Caki2 (cell line): Measurements from ENCODE around the gene PRICKLE2. TPM values are rescaled to one million over a fixed set of nuclear protein-coding genes. Genes with fewer than 3 reads are reported as not detected.

Experiments
- DNase-seq: peaks from one replicate; pipeline ENCODE4 v3.0.0-alpha.2; 2015; ENCODE audit warnings: low read depth
- in situ Hi-C: cut with HindIII; loops from 2 replicates; pipeline ENCODE4 v1.10.0; 2016; ENCODE audit warnings: low sequenced_read_pairs, low pct_unique_long_range_greater_than_20kb, mixed read lengths
- total RNA-seq: library from RNA; depleted of rRNA; stranded (reverse); fragments of >200 nt; shearing (Covaris generic); gene quantifications from 2 replicates; pipeline ENCODE4 v1.2.3, GENCODE V29; 2014; ENCODE audit warnings: low replicate concordance

The PRICKLE2 gene
- total RNA-seq, 1 experiment from 2014 or later, result 0.24 TPM

- no peak for DNase-seq
- in situ Hi-C loops, result no loop called here
These were observed 50.9 kb downstream of the PRICKLE2 start for GRCh38 chr3:64174328-64174727.

GRCh38 chr3:64173563-64173962 is 51.7 kb downstream of the PRICKLE2 start:
- DNase-seq, result no peak
- in situ Hi-C loops, result no loop called here

GRCh38 chr3:64170270-64170669 is 55.0 kb downstream of the PRICKLE2 start:
- DNase-seq, result no peak

GRCh38 chr3:64167868-64168267 is 57.4 kb downstream of the PRICKLE2 start:
- in situ Hi-C loops, result no loop called here

More at GRCh38 chr3:64170270-64170669, 55.0 kb downstream of the PRICKLE2 start:
- in situ Hi-C loops, result no loop called here

GRCh38 chr3:64167351-64167750 is 57.9 kb downstream of the PRICKLE2 start:
- in situ Hi-C loops, result no loop called here
- DNase-seq, result no peak

More at GRCh38 chr3:64167868-64168267, 57.4 kb downstream of the PRICKLE2 start:
- no peak for DNase-seq

GRCh38 chr3:64166584-64167162 is 58.6 kb downstream of the PRICKLE2 start:
- in situ Hi-C loops, result no loop called here
- peak; percentile 35 for DNase-seq

- DNase-seq, result peak; percentile 29
- in situ Hi-C loops, result no loop called here
These were observed 60.9 kb downstream of the PRICKLE2 start for GRCh38 chr3:64164349-64164748.

GRCh38 chr3:64163755-64164148 is 61.5 kb downstream of the PRICKLE2 start:
- in situ Hi-C loops, result no loop called here
- DNase-seq, result peak; percentile 87

GRCh38 chr3:64163019-64163754 is 62.1 kb downstream of the PRICKLE2 start:
- in situ Hi-C loops, result no loop called here
- no peak for DNase-seq

- DNase-seq, result no peak
- in situ Hi-C loops, result no loop called here
These were observed 63.7 kb downstream of the PRICKLE2 start for GRCh38 chr3:64161481-64161952.

- no peak for DNase-seq
- in situ Hi-C loops, result no loop called here
These were observed 65.1 kb downstream of the PRICKLE2 start for GRCh38 chr3:64160000-64160695.

GRCh38 chr3:64158334-64158733 is 66.9 kb downstream of the PRICKLE2 start:
- in situ Hi-C loops, result no loop called here
- DNase-seq, result no peak

GRCh38 chr3:64157150-64158035 is 67.9 kb downstream of the PRICKLE2 start:
- in situ Hi-C loops, result no loop called here
- DNase-seq, result no peak

- no peak for DNase-seq
- in situ Hi-C loops, result no loop called here
These were observed 69.9 kb downstream of the PRICKLE2 start for GRCh38 chr3:64155328-64155727.

- in situ Hi-C loops, result no loop called here
- no peak for DNase-seq
These were observed 72.4 kb downstream of the PRICKLE2 start for GRCh38 chr3:64152676-64153466.

- in situ Hi-C loops, result no loop called here
- no peak for DNase-seq
These were observed 73.2 kb downstream of the PRICKLE2 start for GRCh38 chr3:64152086-64152485.

- in situ Hi-C loops, result no loop called here
- DNase-seq, result no peak
These were observed 73.9 kb downstream of the PRICKLE2 start for GRCh38 chr3:64151342-64151871.
